Neural cell (in vitro differentiated cells): ENCODE data around the gene SNX14. TPM values are rescaled to one million over a fixed set of nuclear protein-coding genes. Genes with fewer than 3 reads are reported as not detected.
"Not testable (repeated sequence)": the region's sequence is repeated elsewhere in the genome, so short reads cannot be mapped to it uniquely, and the experiment has no call there.

Experiments used
- H2AFZ ChIP-seq: fragments of 200-600, 300-800 bp; sonication (generic), shearing (Covaris generic); 2 replicates; pipeline ENCODE4 v1.6.0; 2014; ENCODE audit warnings: low read depth, mild to moderate bottlenecking, antibody characterized with exemption, low read length, moderate library complexity
- H3F3A ChIP-seq: fragments of 200-600 bp; shearing (Covaris generic); 2 replicates; pipeline ENCODE4 v1.6.1; 2016; ENCODE audit warnings: mild to moderate bottlenecking, moderate library complexity, mixed read lengths, antibody characterized with exemption, low read length; ENCODE audit not compliant: insufficient read depth, poor library complexity, severe bottlenecking
- H3K27ac ChIP-seq: fragments of 200-600, 300-800 bp; sonication (generic), shearing (Covaris generic); 2 replicates; pipeline ENCODE4 v1.5.1; 2014; ENCODE audit warnings: mild to moderate bottlenecking, low read length, moderate library complexity
- H3K27me3 ChIP-seq: fragments of 300-800, 200-600 bp; sonication (generic), shearing (Covaris generic); 2 replicates; pipeline ENCODE4 v1.6.0; 2014; ENCODE audit warnings: mild to moderate bottlenecking, low read depth, low read length, moderate library complexity; ENCODE audit not compliant: insufficient read depth
- H3K36me3 ChIP-seq: fragments of 300-800, 200-600 bp; sonication (generic), shearing (Covaris generic); 2 replicates; pipeline ENCODE4 v1.5.1; 2014; ENCODE audit warnings: mild to moderate bottlenecking, antibody characterized with exemption, low read length, moderate library complexity; ENCODE audit not compliant: insufficient read depth
- H3K4me2 ChIP-seq: fragments of 300-800, 200-600 bp; sonication (generic), shearing (Covaris generic); 2 replicates; pipeline ENCODE4 v1.6.0; 2014; ENCODE audit warnings: mild to moderate bottlenecking, low read length
- H3K4me3 ChIP-seq: fragments of 300-800, 200-600 bp; sonication (generic), shearing (Covaris generic); 2 replicates; pipeline ENCODE4 v1.5.1; 2014; ENCODE audit warnings: mild to moderate bottlenecking, low read length, moderate library complexity
- H3K79me2 ChIP-seq: fragments of 200-600 bp; shearing (Covaris generic); replicated peaks from 2 replicates; pipeline ENCODE4 v1.6.0; 2014; ENCODE audit warnings: mild to moderate bottlenecking, low read length, moderate library complexity; ENCODE audit not compliant: insufficient read depth
- H3K9ac ChIP-seq: fragments of 300-800, 200-600 bp; sonication (generic), shearing (Covaris generic); 2 replicates; pipeline ENCODE4 v1.6.1; 2016; ENCODE audit warnings: mild to moderate bottlenecking, low read length, mixed read lengths
- H3K9me2 ChIP-seq: fragments of 200-600 bp; shearing (Covaris generic); 2 replicates; pipeline ENCODE4 v1.6.1; 2016; ENCODE audit warnings: mild to moderate bottlenecking, low read length, mixed read lengths; ENCODE audit not compliant: insufficient read depth
- H3K9me3 ChIP-seq: fragments of 200-600, 300-800 bp; sonication (generic), shearing (Covaris generic); 2 replicates; pipeline ENCODE4 v1.6.1; 2016; ENCODE audit warnings: mild to moderate bottlenecking, mixed run types, low read length, moderate library complexity, mixed read lengths
- H4K20me1 ChIP-seq: fragments of 200-600 bp; shearing (Covaris generic); 2 replicates; pipeline ENCODE4 v1.6.1; 2016; ENCODE audit warnings: mild to moderate bottlenecking, mixed run types; ENCODE audit not compliant: insufficient read depth
- EP300 ChIP-seq: fragments of 450-650 bp; conservative IDR thresholded peaks from 2 replicates; pipeline ENCODE4 v1.6.1; 2014; ENCODE audit warnings: antibody characterized with exemption, mild to moderate bottlenecking, moderate library complexity; ENCODE audit not compliant: poor library complexity, severe bottlenecking
- EZH2 ChIP-seq: fragments of 200-600, 300-800 bp; shearing (Covaris generic), sonication (generic); IDR thresholded peaks from 2 replicates; pipeline ENCODE4 v1.6.1; 2014; ENCODE audit warnings: antibody characterized with exemption, low read length, borderline replicate concordance, mild to moderate bottlenecking; ENCODE audit not compliant: insufficient read depth, poor library complexity, severe bottlenecking
- MXI1 ChIP-seq: fragments of 450-650 bp; conservative IDR thresholded peaks from 2 replicates; pipeline ENCODE4 v1.6.1; 2014; ENCODE audit warnings: antibody characterized with exemption, mild to moderate bottlenecking; ENCODE audit not compliant: poor library complexity, severe bottlenecking
- POLR2AphosphoS5 ChIP-seq: IDR thresholded peaks from 2 replicates; pipeline ENCODE4 v1.6.1; 2012
- RAD21 ChIP-seq: fragments of 450-650 bp; conservative IDR thresholded peaks from 2 replicates; pipeline ENCODE4 v1.6.1; 2014; ENCODE audit warnings: antibody characterized with exemption, mild to moderate bottlenecking, moderate library complexity
- SMC3 ChIP-seq: fragments of 450-650 bp; conservative IDR thresholded peaks from 2 replicates; pipeline ENCODE4 v1.6.1; 2014; ENCODE audit warnings: antibody characterized with exemption, mild to moderate bottlenecking, moderate library complexity; ENCODE audit not compliant: poor library complexity
- TAF1 ChIP-seq: IDR thresholded peaks from 2 replicates; pipeline ENCODE4 v1.6.1; 2012; ENCODE audit warnings: low read depth
- polyA plus RNA-seq: library from polyadenylated mRNA; depleted of rRNA; stranded (reverse); fragments of >200 nt; gene quantifications from 2 replicates; pipeline ENCODE4 v1.2.3, GENCODE V29; 2014
- TF ChIP-seq, protein P1 (sequence below): IDR thresholded peaks from 2 replicates; pipeline ENCODE4 v1.6.1; 2012; ENCODE audit warnings: borderline replicate concordance
- TF ChIP-seq, protein P2 (sequence below): fragments of 450-650 bp; IDR thresholded peaks from 2 replicates; pipeline ENCODE4 v1.5.1; 2014; ENCODE audit warnings: antibody characterized with exemption, mild to moderate bottlenecking, moderate library complexity; ENCODE audit not compliant: poor library complexity, severe bottlenecking

SNX14 gene
- polyA plus RNA-seq, 1 donor from 2014 or later = 112 TPM

DNA sequence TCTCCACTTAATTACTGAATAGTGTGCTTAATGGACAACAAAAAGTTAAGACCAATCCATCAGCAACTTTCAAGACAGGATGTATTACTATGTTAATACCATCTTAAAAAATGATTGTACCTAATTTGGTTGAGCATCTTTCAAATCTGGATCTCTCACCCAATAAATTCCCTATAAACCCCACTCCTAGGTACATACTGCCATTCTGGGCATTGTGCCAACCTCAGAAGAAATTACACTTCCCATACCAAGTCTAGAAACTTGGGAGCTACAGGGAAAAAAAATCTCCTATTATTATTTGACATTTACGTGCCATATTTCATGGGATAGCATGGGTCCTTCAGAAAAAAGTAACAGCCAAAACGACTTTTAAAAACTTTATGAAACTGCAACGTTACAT lies 43.9 kb upstream of the SNX14 start:
- Histone ChIP-seq H4K20me1 (peaks cover 24% of the 10 kb centered on the region), H3F3A (peaks cover 4% of the 10 kb centered on the region), H3K4me2 (no peak overlapping the region), H3K9me2 (no peaks in the 10 kb centered on the region), H2AFZ (no peak overlapping the region), H3K79me2 (peaks cover 84% of the 10 kb centered on the region), H3K9me3 (no peaks in the 10 kb centered on the region), H3K9ac (no peak overlapping the region), H3K36me3 (peaks cover 13% of the 10 kb centered on the region), H3K27ac (no peak overlapping the region), H3K4me3 (no peak overlapping the region), H3K27me3 (no peaks in the 10 kb centered on the region)
- TF ChIP-seq TAF1 (no peak), POLR2AphosphoS5 (no peak), EZH2 (no peak), SMC3 (no peak), MXI1 (no peak), EP300 (no peak), RAD21 (no peak)
- TF ChIP-seq, protein P1, sequence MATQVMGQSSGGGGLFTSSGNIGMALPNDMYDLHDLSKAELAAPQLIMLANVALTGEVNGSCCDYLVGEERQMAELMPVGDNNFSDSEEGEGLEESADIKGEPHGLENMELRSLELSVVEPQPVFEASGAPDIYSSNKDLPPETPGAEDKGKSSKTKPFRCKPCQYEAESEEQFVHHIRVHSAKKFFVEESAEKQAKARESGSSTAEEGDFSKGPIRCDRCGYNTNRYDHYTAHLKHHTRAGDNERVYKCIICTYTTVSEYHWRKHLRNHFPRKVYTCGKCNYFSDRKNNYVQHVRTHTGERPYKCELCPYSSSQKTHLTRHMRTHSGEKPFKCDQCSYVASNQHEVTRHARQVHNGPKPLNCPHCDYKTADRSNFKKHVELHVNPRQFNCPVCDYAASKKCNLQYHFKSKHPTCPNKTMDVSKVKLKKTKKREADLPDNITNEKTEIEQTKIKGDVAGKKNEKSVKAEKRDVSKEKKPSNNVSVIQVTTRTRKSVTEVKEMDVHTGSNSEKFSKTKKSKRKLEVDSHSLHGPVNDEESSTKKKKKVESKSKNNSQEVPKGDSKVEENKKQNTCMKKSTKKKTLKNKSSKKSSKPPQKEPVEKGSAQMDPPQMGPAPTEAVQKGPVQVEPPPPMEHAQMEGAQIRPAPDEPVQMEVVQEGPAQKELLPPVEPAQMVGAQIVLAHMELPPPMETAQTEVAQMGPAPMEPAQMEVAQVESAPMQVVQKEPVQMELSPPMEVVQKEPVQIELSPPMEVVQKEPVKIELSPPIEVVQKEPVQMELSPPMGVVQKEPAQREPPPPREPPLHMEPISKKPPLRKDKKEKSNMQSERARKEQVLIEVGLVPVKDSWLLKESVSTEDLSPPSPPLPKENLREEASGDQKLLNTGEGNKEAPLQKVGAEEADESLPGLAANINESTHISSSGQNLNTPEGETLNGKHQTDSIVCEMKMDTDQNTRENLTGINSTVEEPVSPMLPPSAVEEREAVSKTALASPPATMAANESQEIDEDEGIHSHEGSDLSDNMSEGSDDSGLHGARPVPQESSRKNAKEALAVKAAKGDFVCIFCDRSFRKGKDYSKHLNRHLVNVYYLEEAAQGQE = no peak
- TF ChIP-seq, protein P2, sequence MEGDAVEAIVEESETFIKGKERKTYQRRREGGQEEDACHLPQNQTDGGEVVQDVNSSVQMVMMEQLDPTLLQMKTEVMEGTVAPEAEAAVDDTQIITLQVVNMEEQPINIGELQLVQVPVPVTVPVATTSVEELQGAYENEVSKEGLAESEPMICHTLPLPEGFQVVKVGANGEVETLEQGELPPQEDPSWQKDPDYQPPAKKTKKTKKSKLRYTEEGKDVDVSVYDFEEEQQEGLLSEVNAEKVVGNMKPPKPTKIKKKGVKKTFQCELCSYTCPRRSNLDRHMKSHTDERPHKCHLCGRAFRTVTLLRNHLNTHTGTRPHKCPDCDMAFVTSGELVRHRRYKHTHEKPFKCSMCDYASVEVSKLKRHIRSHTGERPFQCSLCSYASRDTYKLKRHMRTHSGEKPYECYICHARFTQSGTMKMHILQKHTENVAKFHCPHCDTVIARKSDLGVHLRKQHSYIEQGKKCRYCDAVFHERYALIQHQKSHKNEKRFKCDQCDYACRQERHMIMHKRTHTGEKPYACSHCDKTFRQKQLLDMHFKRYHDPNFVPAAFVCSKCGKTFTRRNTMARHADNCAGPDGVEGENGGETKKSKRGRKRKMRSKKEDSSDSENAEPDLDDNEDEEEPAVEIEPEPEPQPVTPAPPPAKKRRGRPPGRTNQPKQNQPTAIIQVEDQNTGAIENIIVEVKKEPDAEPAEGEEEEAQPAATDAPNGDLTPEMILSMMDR = no peak

DNA sequence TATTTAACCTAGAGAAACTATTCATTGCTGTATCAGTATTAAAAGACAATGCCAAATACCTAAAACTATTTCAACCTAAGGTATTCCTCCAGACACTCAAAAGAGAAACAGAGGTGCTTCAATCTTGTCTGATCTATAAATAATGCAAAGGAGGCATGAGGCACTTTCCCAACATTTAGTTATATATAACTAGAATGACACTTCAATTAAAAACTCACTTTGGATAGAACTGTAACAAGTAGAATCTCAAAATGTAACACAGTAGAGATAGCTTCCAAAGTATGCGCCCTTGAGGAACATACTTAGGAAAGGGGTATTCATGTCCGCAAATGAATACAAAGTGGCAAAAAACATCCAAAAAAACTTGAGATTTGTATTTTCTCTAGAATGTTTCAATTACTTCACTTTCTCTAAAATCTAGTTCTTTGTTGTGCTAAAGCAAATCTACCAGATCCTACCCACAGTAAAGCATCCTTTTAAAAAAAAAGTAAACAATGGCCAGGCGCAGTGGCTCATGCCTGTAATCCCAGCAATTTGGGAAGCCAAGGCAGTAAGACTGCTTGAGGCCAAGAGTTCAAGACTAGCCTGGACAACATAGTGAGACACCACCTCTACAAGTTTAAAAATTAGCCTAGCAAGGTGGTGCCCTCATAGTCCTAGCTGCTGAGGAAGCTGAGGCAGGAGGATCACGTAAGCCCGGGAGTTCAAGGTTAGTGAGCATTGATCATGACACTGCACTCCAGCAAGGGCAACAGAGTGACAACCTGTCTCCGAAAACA lies 38.7 kb upstream of the SNX14 start:
- Histone ChIP-seq H2AFZ (no peak overlapping the region), H3K4me2 (no peak overlapping the region), H3K27me3 (no peaks in the 10 kb centered on the region), H3K9me3 (no peaks in the 10 kb centered on the region), H3K27ac (no peak overlapping the region), H3K79me2 (peaks cover 73% of the 10 kb centered on the region), H3K4me3 (no peak overlapping the region), H4K20me1 (peaks cover 18% of the 10 kb centered on the region), H3K9me2 (no peaks in the 10 kb centered on the region), H3K9ac (no peak overlapping the region), H3K36me3 (peaks cover 9% of the 10 kb centered on the region), H3F3A (no peaks in the 10 kb centered on the region)
- TF ChIP-seq POLR2AphosphoS5 = no peak
- TF ChIP-seq EP300 = no peak
- no peak for TF ChIP-seq MXI1
- TF ChIP-seq, protein P1 = no peak
- TF ChIP-seq, protein P2 = no peak
- no peak for TF ChIP-seq RAD21

DNA sequence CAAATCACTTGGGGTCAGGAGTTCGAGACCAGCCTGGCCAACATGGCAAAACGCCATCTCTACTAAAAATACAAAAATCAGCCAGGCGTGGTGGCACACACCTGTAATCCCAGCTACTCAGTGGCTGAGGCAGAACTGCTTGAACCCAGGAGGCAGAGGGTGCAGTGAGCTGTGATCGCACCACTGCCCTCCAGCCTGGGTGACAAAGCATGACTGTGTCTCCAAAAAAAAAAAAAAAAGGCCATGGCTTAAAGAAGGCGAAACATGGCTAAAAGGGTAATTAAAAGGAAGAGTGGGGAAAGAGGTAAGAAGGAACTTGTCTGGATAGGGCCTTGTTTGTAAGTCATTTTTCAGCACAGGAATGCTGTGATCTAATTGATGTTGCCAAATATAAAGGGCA lies 37.5 kb upstream of the SNX14 start:
- not testable (repeated sequence) for H3K9me2 ChIP-seq, H3K9me3 ChIP-seq, H3F3A ChIP-seq, H3K27ac ChIP-seq, H2AFZ ChIP-seq, H3K9ac ChIP-seq, H3K4me3 ChIP-seq, H3K4me2 ChIP-seq, H3K27me3 ChIP-seq
- peaks cover 23% of the 10 kb centered on the region for H4K20me1 ChIP-seq
- peaks cover 12% of the 10 kb centered on the region for H3K36me3 ChIP-seq
- H3K79me2 ChIP-seq = peaks cover 74% of the 10 kb centered on the region
